ENCODE measurements around the gene NUDT16L1.
"Not testable (repeated sequence)": the region's sequence is repeated elsewhere in the genome, so short reads cannot be mapped to it uniquely, and the experiment has no call there.

Gene NUDT16L1

GRCh38 chr16:4734730-4735535 lies 41.6 kb downstream of the NUDT16L1 start:
- no peak for TF ChIP-seq CTCF (IDR thresholded peaks at IDR 0.05; ENCODE audit: unreplicated experiment in 3 of 3)
- Mint-ChIP-seq H3K36me3 (ENCODE audit: low read depth) (peaks cover 7% of the 10 kb centered on the region), H3K27ac (peak overlapping the region; percentile 85 to 99 (median 98)), H3K4me3 (peak overlapping the region; percentile 97 to 98 (median 97)), H3K4me1 (peaks cover 15% of the 10 kb centered on the region), H3K27me3 (ENCODE audit: low read depth) (no peaks in the 10 kb centered on the region), H3K9me3 (no peaks in the 10 kb centered on the region)

GRCh38 chr16:4736546-4736945 lies 43.2 kb downstream of the NUDT16L1 start:
- Mint-ChIP-seq H3K4me3 (peak overlapping the region; percentile 60 to 73 (median 68)), H3K27me3 (ENCODE audit: low read depth) (no peaks in the 10 kb centered on the region), H3K4me1 (peaks cover 15% of the 10 kb centered on the region), H3K27ac (peak overlapping the region in 1 of 3 experiments; percentile 32), H3K36me3 (ENCODE audit: low read depth) (no peaks in the 10 kb centered on the region), H3K9me3 (no peaks in the 10 kb centered on the region)
- TF ChIP-seq CTCF (IDR thresholded peaks at IDR 0.05; ENCODE audit: unreplicated experiment in 3 of 3) = no peak

GRCh38 chr16:4737545-4737944 lies 44.2 kb downstream of the NUDT16L1 start:
- H3K27me3 Mint-ChIP-seq (ENCODE audit: low read depth) = no peaks in the 10 kb centered on the region
- no peaks in the 10 kb centered on the region for H3K36me3 Mint-ChIP-seq (ENCODE audit: low read depth)
- H3K4me1 Mint-ChIP-seq = peaks cover 14% of the 10 kb centered on the region
- H3K9me3 Mint-ChIP-seq = no peaks in the 10 kb centered on the region
- H3K4me3 Mint-ChIP-seq = no peak overlapping the region
- no peak for TF ChIP-seq CTCF (IDR thresholded peaks at IDR 0.05; ENCODE audit: unreplicated experiment in 3 of 3)
- no peak overlapping the region for H3K27ac Mint-ChIP-seq

GRCh38 chr16:4738370-4738769 lies 45.0 kb downstream of the NUDT16L1 start:
- not testable (repeated sequence) for H3K27ac Mint-ChIP-seq; H3K9me3 Mint-ChIP-seq; H3K27me3 Mint-ChIP-seq (ENCODE audit: low read depth); H3K4me1 Mint-ChIP-seq; H3K36me3 Mint-ChIP-seq (ENCODE audit: low read depth)
- H3K4me3 Mint-ChIP-seq = peak overlapping the region in 2 of 3 experiments; percentile 10 to 41

GRCh38 chr16:4743226-4743878 lies 50.0 kb downstream of the NUDT16L1 start:
- H3K27me3 Mint-ChIP-seq (ENCODE audit: low read depth) = no peaks in the 10 kb centered on the region
- H3K4me3 Mint-ChIP-seq = peak overlapping the region in 1 of 3 experiments; percentile 17
- no peaks in the 10 kb centered on the region for H3K9me3 Mint-ChIP-seq
- no peak for TF ChIP-seq CTCF (IDR thresholded peaks at IDR 0.05; ENCODE audit: unreplicated experiment in 3 of 3)
- no peak overlapping the region for H3K27ac Mint-ChIP-seq
- peaks cover 16% of the 10 kb centered on the region for H3K4me1 Mint-ChIP-seq
- H3K36me3 Mint-ChIP-seq (ENCODE audit: low read depth) = no peaks in the 10 kb centered on the region

- Mint-ChIP-seq H3K4me3 (no peak overlapping the region), H3K4me1 (peaks cover 16% of the 10 kb centered on the region), H3K36me3 (ENCODE audit: low read depth) (peaks cover 4% of the 10 kb centered on the region), H3K27me3 (ENCODE audit: low read depth) (no peaks in the 10 kb centered on the region), H3K9me3 (no peaks in the 10 kb centered on the region), H3K27ac (no peak overlapping the region)
- no peak for TF ChIP-seq CTCF (IDR thresholded peaks at IDR 0.05; ENCODE audit: unreplicated experiment in 3 of 3)
These were observed 51.4 kb downstream of the NUDT16L1 start for GRCh38 chr16:4744555-4745273.
